ACC112 (cell line): Measurements from ENCODE around the gene DGKZ.
A peak's percentile ranks its signal among the peaks of the same experiment; 100 is the strongest.

Experiments used
- H2AFZ ChIP-seq: fragments of 200-600 bp; sonication (generic); one replicate; pipeline ENCODE4 v1.6.0; 2017; ENCODE audit warnings: antibody characterized with exemption, low read length; ENCODE audit not compliant: unreplicated experiment
- H3K27ac ChIP-seq: fragments of 200-600 bp; sonication (generic); 2 replicates; pipeline ENCODE4 v1.5.1; 2014; ENCODE audit warnings: low read depth, mild to moderate bottlenecking, antibody characterized with exemption, low read length, moderate library complexity
- H3K27me3 ChIP-seq: fragments of 200-600 bp; sonication (generic); 2 replicates; pipeline ENCODE4 v1.6.1; 2014; ENCODE audit warnings: mild to moderate bottlenecking, antibody characterized with exemption, low read length, moderate library complexity, mixed read lengths; ENCODE audit not compliant: insufficient read depth
- H3K36me3 ChIP-seq: fragments of 200-600 bp; sonication (generic); 2 replicates; pipeline ENCODE4 v1.6.1; 2016; ENCODE audit warnings: mild to moderate bottlenecking, antibody characterized with exemption, low read length, moderate library complexity, mixed read lengths; ENCODE audit not compliant: insufficient read depth
- H3K4me1 ChIP-seq: fragments of 200-600 bp; sonication (generic); one replicate; pipeline ENCODE4 v1.6.1; 2016; ENCODE audit warnings: low read length, mixed read lengths; ENCODE audit not compliant: insufficient read depth, unreplicated experiment, control insufficient read depth
- H3K4me3 ChIP-seq: fragments of 200-600 bp; sonication (generic); 2 replicates; pipeline ENCODE4 v1.5.1; 2014; ENCODE audit warnings: mild to moderate bottlenecking, low read depth, low read length
- H3K79me2 ChIP-seq: fragments of 200-600 bp; sonication (generic); one replicate; pipeline ENCODE4 v1.6.0; 2016; ENCODE audit warnings: low read length; ENCODE audit not compliant: control insufficient read depth, unreplicated experiment, insufficient read depth

Gene DGKZ

GRCh38 chr11:46383404-46383758 lies 36.1 kb downstream of the DGKZ start:
- H3K27me3 ChIP-seq = peaks cover 6% of the 10 kb centered on the region
- no peaks in the 10 kb centered on the region for H3K36me3 ChIP-seq
- H3K27ac ChIP-seq = no peak overlapping the region
- no peak overlapping the region for H2AFZ ChIP-seq
- peaks cover 15% of the 10 kb centered on the region for H3K4me1 ChIP-seq
- no peaks in the 10 kb centered on the region for H3K79me2 ChIP-seq
- H3K4me3 ChIP-seq = no peak overlapping the region

GRCh38 chr11:46383974-46384701 lies 36.9 kb downstream of the DGKZ start:
- H3K4me3 ChIP-seq = no peak overlapping the region
- no peaks in the 10 kb centered on the region for H3K79me2 ChIP-seq
- peaks cover 22% of the 10 kb centered on the region for H3K4me1 ChIP-seq
- H3K27me3 ChIP-seq = peaks cover 14% of the 10 kb centered on the region
- H3K36me3 ChIP-seq = no peaks in the 10 kb centered on the region
- H2AFZ ChIP-seq = no peak overlapping the region
- no peak overlapping the region for H3K27ac ChIP-seq

- Histone ChIP-seq H3K36me3 (no peaks in the 10 kb centered on the region), H3K79me2 (no peaks in the 10 kb centered on the region), H3K4me1 (peaks cover 22% of the 10 kb centered on the region), H3K27ac (no peak overlapping the region), H3K4me3 (no peak overlapping the region), H3K27me3 (peaks cover 25% of the 10 kb centered on the region), H2AFZ (no peak overlapping the region)
Measured at GRCh38 chr11:46385169-46386004, 38.1 kb downstream of the DGKZ start.

- no peaks in the 10 kb centered on the region for H3K36me3 ChIP-seq
- H3K27ac ChIP-seq = no peak overlapping the region
- peaks cover 22% of the 10 kb centered on the region for H3K4me1 ChIP-seq
- H2AFZ ChIP-seq = no peak overlapping the region
- H3K27me3 ChIP-seq = peaks cover 32% of the 10 kb centered on the region
- no peak overlapping the region for H3K4me3 ChIP-seq
- H3K79me2 ChIP-seq = no peaks in the 10 kb centered on the region
Measured at GRCh38 chr11:46386005-46386578, 38.8 kb downstream of the DGKZ start.

- Histone ChIP-seq H3K27me3 (peaks cover 36% of the 10 kb centered on the region), H3K4me3 (no peak overlapping the region), H3K4me1 (peaks cover 22% of the 10 kb centered on the region), H3K79me2 (no peaks in the 10 kb centered on the region), H3K27ac (no peak overlapping the region), H2AFZ (no peak overlapping the region), H3K36me3 (no peaks in the 10 kb centered on the region)
Measured at GRCh38 chr11:46386674-46387073, 39.4 kb downstream of the DGKZ start.

- Histone ChIP-seq H3K79me2 (no peaks in the 10 kb centered on the region), H3K4me1 (peaks cover 22% of the 10 kb centered on the region), H3K4me3 (no peak overlapping the region), H3K36me3 (no peaks in the 10 kb centered on the region), H3K27ac (no peak overlapping the region), H2AFZ (no peak overlapping the region), H3K27me3 (peaks cover 38% of the 10 kb centered on the region)
Measured at GRCh38 chr11:46387456-46387855, 40.2 kb downstream of the DGKZ start.

GRCh38 chr11:46387919-46388618 lies 40.8 kb downstream of the DGKZ start:
- no peak overlapping the region for H3K4me3 ChIP-seq
- H3K27ac ChIP-seq = no peak overlapping the region
- no peaks in the 10 kb centered on the region for H3K36me3 ChIP-seq
- no peaks in the 10 kb centered on the region for H3K79me2 ChIP-seq
- peaks cover 38% of the 10 kb centered on the region for H3K27me3 ChIP-seq
- H2AFZ ChIP-seq = no peak overlapping the region
- H3K4me1 ChIP-seq = peaks cover 18% of the 10 kb centered on the region

GRCh38 chr11:46388619-46389449 lies 41.6 kb downstream of the DGKZ start:
- Histone ChIP-seq H3K27ac (no peak overlapping the region), H3K79me2 (no peaks in the 10 kb centered on the region), H3K4me1 (peaks cover 12% of the 10 kb centered on the region), H2AFZ (no peak overlapping the region), H3K27me3 (peaks cover 38% of the 10 kb centered on the region), H3K4me3 (peak overlapping the region; percentile 79), H3K36me3 (no peaks in the 10 kb centered on the region)

- Histone ChIP-seq H3K27me3 (peaks cover 38% of the 10 kb centered on the region), H3K4me1 (peaks cover 8% of the 10 kb centered on the region), H2AFZ (peak overlapping the region; percentile 43), H3K79me2 (no peaks in the 10 kb centered on the region), H3K4me3 (peak overlapping the region; percentile 79), H3K27ac (no peak overlapping the region), H3K36me3 (no peaks in the 10 kb centered on the region)
Measured at GRCh38 chr11:46389450-46390330, 42.4 kb downstream of the DGKZ start.
